Fibroblast of upper back skin (primary cell): ENCODE measurements around the gene RTEL1.

ENCODE experiments used
- DNase-seq: peaks from one replicate; pipeline ENCODE4 v3.0.0-alpha.2; 2013

Gene RTEL1

GRCh38 chr20:63690003-63690897, 32.1 kb downstream of the RTEL1 start:
- DNase-seq: no peak

GRCh38 chr20:63690898-63691710, 33.0 kb downstream of the RTEL1 start:
- DNase-seq: no peak

GRCh38 chr20:63691711-63692435, 33.8 kb downstream of the RTEL1 start:
- DNase-seq: no peak

DNA sequence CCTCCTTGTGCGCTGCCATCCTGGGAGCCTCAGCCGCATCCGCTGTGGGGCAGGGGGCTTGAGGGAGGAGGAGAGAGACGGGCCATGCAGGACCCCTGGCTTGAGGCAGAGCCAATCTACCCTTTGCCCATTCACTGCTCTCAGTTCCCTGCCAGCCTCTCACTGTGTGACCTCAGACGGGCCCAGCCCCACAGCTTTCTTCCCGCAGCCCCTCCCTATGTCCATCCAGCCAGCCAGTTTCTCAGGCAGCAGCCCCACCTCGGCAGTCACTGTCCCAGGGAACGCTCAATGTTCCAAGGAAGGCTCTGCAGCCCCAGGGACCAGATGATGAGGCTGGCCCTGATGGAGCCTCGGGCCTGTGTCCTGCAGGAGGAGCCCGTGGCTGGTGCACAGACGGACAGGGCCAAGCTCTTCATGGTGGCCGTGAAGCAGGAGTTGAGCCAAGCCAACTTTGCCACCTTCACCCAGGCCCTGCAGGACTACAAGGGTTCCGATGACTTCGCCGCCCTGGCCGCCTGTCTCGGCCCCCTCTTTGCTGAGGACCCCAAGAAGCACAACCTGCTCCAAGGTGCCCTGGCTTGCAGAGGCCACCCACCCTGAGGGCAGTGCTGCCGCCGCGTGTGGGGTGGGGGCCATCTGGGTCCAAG, 34.4 kb downstream of the RTEL1 start:
- DNase-seq: no peak

DNA sequence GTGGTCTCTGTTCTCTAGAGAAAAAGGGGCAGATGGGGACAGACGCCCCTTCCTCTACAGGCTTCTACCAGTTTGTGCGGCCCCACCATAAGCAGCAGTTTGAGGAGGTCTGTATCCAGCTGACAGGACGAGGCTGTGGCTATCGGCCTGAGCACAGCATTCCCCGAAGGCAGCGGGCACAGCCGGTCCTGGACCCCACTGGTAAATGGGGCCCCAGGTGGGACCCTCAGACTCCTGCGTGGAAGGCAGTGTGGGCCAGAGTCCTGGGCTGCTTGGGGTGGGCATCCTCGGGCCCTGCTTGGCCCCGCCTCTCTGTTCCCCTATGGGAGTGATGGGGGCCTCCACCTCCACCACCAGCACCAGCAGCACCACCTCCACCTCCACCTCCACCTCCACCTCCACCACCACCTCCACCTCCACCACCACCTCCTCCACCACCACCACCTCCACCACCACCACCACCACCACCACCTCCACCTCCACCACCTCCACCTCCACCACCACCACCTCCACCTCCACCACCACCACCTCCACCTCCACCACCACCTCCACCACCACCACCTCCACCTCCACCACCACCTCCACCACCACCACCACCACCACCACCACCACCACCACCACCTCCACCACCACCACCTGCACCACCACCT, 35.1 kb downstream of the RTEL1 start:
- no peak for DNase-seq

DNA sequence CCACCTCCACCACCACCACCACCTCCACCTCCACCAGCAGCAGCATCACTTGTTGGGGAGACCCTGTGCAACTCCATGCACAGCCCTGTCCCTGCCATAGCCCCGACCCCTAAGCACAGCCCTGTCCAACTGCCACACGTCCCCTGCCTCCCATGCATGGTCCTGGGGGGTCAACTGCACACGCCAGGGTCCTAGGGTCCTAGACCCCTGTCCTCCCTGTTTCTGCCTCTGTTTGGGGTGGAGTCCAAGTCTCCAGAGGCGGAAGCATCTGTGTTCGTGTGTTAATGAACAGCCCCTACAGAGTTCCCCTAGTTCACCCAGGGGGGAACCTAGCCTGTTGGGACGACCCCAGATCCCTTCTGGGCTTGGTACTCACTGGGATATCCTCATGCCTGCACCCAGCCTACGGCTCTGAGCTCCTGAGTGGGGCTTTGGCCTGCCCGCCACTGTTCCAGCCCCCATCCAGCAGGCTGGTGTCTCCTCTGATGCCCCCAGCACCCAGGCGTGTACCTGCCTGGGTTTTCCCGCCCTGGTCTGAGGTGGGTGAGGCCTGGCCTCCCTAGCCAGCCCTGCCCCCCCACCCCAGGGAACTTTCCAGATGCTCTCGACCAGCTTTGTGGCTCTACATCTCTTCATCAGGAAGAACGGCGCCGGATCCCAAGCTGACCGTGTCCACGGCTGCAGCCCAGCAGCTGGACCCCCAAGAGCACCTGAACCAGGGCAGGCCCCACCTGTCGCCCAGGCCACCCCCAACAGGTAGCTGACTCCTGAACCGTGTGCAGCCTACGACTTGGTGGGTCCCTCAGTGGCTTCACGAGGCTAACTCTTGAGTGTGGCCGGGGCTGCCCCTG, 35.8 kb downstream of the RTEL1 start:
- DNase-seq: no peak

DNA sequence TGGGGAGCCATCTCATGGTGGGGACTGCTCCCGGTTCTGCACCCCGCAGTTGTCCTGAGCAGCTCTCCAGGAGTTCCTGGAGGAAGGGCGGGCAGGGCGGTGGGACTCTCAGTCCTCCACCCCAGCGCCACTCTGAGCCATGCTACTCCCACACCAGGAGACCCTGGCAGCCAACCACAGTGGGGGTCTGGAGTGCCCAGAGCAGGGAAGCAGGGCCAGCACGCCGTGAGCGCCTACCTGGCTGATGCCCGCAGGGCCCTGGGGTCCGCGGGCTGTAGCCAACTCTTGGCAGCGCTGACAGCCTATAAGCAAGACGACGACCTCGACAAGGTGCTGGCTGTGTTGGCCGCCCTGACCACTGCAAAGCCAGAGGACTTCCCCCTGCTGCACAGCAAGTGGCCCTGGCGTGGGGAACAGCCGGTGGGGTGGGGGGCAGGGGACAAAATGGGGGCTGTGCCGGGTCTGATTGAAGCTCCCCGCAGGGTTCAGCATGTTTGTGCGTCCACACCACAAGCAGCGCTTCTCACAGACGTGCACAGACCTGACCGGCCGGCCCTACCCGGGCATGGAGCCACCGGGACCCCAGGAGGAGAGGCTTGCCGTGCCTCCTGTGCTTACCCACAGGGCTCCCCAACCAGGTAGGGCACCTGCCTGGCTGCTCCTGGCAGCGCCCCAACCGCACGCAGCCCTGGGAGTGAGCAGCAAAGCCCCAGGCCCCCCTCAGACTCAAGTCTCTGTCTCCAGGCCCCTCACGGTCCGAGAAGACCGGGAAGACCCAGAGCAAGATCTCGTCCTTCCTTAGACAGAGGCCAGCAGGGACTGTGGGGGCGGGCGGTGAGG, 36.7 kb downstream of the RTEL1 start:
- no peak for DNase-seq

DNA sequence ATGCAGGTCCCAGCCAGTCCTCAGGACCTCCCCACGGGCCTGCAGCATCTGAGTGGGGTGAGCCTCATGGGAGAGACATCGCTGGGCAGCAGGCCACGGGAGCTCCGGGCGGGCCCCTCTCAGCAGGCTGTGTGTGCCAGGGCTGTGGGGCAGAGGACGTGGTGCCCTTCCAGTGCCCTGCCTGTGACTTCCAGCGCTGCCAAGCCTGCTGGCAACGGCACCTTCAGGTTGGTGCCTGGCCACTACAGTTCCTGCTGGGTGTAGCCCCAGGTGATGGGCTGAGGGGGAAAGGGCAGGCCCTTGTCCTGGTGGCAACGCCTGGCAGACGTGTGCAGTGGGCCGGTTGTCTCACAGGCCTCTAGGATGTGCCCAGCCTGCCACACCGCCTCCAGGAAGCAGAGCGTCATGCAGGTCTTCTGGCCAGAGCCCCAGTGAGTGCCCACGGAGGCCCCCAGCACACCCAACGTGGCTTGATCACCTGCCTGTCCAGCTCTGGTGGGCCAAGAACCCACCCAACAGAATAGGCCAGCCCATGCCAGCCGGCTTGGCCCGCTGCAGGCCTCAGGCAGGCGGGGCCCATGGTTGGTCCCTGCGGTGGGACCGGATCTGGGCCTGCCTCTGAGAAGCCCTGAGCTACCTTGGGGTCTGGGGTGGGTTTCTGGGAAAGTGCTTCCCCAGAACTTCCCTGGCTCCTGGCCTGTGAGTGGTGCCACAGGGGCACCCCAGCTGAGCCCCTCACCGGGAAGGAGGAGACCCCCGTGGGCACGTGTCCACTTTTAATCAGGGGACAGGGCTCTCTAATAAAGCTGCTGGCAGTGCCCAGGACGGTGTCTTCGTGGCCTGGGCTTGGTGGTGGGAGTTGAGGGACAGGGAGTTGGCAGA, 37.6 kb downstream of the RTEL1 start:
- DNase-seq: no peak

- DNase-seq: peak; percentile 16
These were observed 38.2 kb downstream of the RTEL1 start for GRCh38 chr20:63696306-63696627.

GRCh38 chr20:63696628-63697356, 38.7 kb downstream of the RTEL1 start, which contains the start of gene TNFRSF6B:
Gene TNFRSF6B, plus strand, starts transcription at chr20:63696652. Its CDS starts 116 bp downstream, at chr20:63696768.
- DNase-seq: no peak

- no peak for DNase-seq
These were observed 39.3 kb downstream of the RTEL1 start for GRCh38 chr20:63697357-63697867.

DNA sequence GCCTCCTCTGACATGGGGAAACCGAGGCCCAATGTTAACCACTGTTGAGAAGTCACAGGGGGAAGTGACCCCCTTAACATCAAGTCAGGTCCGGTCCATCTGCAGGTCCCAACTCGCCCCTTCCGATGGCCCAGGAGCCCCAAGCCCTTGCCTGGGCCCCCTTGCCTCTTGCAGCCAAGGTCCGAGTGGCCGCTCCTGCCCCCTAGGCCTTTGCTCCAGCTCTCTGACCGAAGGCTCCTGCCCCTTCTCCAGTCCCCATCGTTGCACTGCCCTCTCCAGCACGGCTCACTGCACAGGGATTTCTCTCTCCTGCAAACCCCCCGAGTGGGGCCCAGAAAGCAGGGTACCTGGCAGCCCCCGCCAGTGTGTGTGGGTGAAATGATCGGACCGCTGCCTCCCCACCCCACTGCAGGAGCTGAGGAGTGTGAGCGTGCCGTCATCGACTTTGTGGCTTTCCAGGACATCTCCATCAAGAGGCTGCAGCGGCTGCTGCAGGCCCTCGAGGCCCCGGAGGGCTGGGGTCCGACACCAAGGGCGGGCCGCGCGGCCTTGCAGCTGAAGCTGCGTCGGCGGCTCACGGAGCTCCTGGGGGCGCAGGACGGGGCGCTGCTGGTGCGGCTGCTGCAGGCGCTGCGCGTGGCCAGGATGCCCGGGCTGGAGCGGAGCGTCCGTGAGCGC, 39.9 kb downstream of the RTEL1 start:
- no peak for DNase-seq

GRCh38 chr20:63698739-63699465, 40.8 kb downstream of the RTEL1 start:
- peak; percentile 87 for DNase-seq

GRCh38 chr20:63699466-63700198, 41.5 kb downstream of the RTEL1 start:
- no peak for DNase-seq

DNA sequence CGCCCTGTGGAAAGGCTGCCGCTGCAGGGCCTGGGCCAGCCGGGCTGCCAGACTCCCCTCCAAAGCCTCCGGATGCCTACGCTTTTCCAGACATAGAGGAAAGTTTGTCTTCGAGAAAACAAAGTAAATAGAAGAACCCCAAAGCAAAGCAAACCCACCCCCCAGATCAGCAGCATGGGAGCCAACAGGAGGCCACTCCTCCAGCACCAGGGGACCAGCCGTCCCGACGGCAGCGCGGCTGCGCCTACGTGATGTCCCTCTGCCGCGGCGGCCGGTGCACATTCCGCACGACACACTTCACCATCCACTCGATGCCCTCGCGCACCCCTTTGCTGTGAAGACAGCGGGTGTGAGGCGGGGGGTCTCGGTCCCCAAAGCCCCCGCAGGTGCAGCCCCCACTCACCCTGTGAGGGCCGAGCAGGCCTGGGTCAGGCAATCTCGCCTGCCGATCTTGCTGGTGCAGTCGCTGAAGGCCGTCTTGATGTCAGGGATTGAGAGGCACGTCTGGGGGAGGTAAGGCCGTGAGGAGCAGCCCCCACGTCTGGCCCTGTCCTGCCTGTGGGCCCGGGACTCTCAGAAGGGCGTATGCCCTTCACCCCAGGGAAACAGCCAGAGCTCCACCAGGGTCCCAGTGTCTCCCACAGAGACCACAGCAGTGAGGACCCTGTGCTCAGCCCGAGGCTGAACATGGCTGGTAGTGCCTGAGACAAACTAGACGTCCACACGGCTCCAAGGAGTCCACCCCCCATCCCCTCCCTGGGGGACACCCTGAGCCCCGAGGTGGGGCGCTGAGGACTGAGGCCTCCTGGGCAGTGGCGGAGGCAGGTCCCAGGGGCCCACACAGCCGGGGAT, 42.3 kb downstream of the RTEL1 start:
- no peak for DNase-seq

DNA sequence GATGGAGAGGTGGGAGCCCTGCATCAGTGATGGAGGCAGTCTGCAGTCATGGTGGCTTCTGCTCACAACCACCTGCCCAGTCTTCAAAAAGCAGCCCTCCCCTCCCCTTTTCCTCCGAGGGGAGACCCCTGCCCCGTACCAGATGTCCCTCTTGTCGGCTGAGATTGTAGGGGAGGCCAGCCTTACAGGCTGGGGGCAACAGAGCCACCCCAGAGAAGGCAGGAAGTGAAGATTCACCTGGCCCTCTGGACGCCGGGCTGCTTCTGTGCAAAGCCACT, 42.9 kb downstream of the RTEL1 start:
- DNase-seq: no peak
